HG03139 (cell line): Measurements from ENCODE around the gene SLC25A53.
"Not testable (repeated sequence)": the region's sequence is repeated elsewhere in the genome, so short reads cannot be mapped to it uniquely, and the experiment has no call there.

Source experiments
- ATAC-seq: cut with Tn5 transposase; IDR thresholded peaks from one replicate; pipeline ENCODE4 v1.9.1; 2021; ENCODE audit not compliant: unreplicated experiment

SLC25A53 gene

GRCh38 chrX:104134583-104135261 is 22.1 kb downstream of the SLC25A53 start:
- no peak for ATAC-seq

- ATAC-seq = no peak
Observed at GRCh38 chrX:104130808-104131207, 26.0 kb downstream of the SLC25A53 start.

GRCh38 chrX:104126856-104127255 is 30.0 kb downstream of the SLC25A53 start:
- no peak for ATAC-seq

- ATAC-seq = peak; percentile 53
Observed at GRCh38 chrX:104122829-104123228, 34.0 kb downstream of the SLC25A53 start.

- ATAC-seq = no peak
Observed at GRCh38 chrX:104118765-104119164, 38.0 kb downstream of the SLC25A53 start.

GRCh38 chrX:104117759-104118158 is 39.0 kb downstream of the SLC25A53 start:
- no peak for ATAC-seq

GRCh38 chrX:104113222-104113965 is 43.4 kb downstream of the SLC25A53 start:
- peak; percentile 44 for ATAC-seq

- peak; percentile 67 for ATAC-seq
Observed at GRCh38 chrX:104112326-104112951, 44.4 kb downstream of the SLC25A53 start, which contains the start of gene ZCCHC18. TSS of gene ZCCHC18 (plus strand) at chrX:104112523. CDS start at chrX:104114112, 1,589 bp downstream.

GRCh38 chrX:104110491-104111240 is 46.1 kb downstream of the SLC25A53 start:
- ATAC-seq = peak; percentile 46

GRCh38 chrX:104108955-104109354 is 47.9 kb downstream of the SLC25A53 start:
- no peak for ATAC-seq

GRCh38 chrX:104105330-104106262 is 51.2 kb downstream of the SLC25A53 start:
- no peak for ATAC-seq

GRCh38 chrX:104104676-104105075 is 52.1 kb downstream of the SLC25A53 start:
- ATAC-seq = no peak

- ATAC-seq = no peak
Observed at GRCh38 chrX:104098919-104099318, 57.9 kb downstream of the SLC25A53 start.

- no peak for ATAC-seq
Observed at GRCh38 chrX:104098151-104098808, 58.5 kb downstream of the SLC25A53 start.

GRCh38 chrX:104085919-104086318 is 70.9 kb downstream of the SLC25A53 start:
- ATAC-seq = no peak

GRCh38 chrX:104085477-104085876 is 71.3 kb downstream of the SLC25A53 start:
- ATAC-seq = no peak

- ATAC-seq = no peak
Observed at GRCh38 chrX:104084534-104085277, 72.1 kb downstream of the SLC25A53 start.

GRCh38 chrX:104084063-104084462 is 72.7 kb downstream of the SLC25A53 start:
- no peak for ATAC-seq

- ATAC-seq = not testable (repeated sequence)
Observed at GRCh38 chrX:104077854-104078253, 79.0 kb downstream of the SLC25A53 start.
